ENCODE measurements around the gene GPR137B. TPM values are rescaled to one million over a fixed set of nuclear protein-coding genes. Genes with fewer than 3 reads are reported as not detected.

Gene GPR137B
- total and polyA plus RNA-seq, 2 of the 8 experiments (the other 6 are each of a cell fraction or from before 2014, with no cell fraction given) = 6.9 to 7.7 TPM

- Histone ChIP-seq H3K79me1 (ENCODE audit: low read depth, low read length) (no peaks in the 10 kb centered on the region), H2BK5ac (ENCODE audit: low read depth, low read length) (no peak overlapping the region), H4K8ac (ENCODE audit: extremely low read depth, insufficient read depth, low read length) (no peak overlapping the region), H3K9me3 (ENCODE audit: insufficient read depth in 2 of 2, low read depth in 1 of 2, low read length in 1 of 2) (peaks cover 3% of the 10 kb centered on the region in 2 experiments; a peak in 1 of 4 replicates), H3K9ac (replicated peaks in 1 of 4; ENCODE audit: extremely low read depth in 1 of 4, low read depth in 3 of 4, low read length in 3 of 4) (no peak overlapping the region), H4K20me1 (replicated peaks in 1 of 2; ENCODE audit: control insufficient read depth in 1 of 2, insufficient read depth in 2 of 2, low read length in 2 of 2) (no peaks in the 10 kb centered on the region), H3K23me2 (ENCODE audit: low read depth, low read length) (no peaks in the 10 kb centered on the region), H3K4me1 (replicated peaks in 1 of 4; ENCODE audit: control insufficient read depth in 3 of 4, insufficient read depth in 4 of 4, low read length in 3 of 4) (no peaks in the 10 kb centered on the region), H3K4me3 (ENCODE audit: extremely low read depth in 1 of 4, insufficient read depth in 2 of 4, low read depth in 3 of 4, low read length in 4 of 4) (no peak overlapping the region), H4K5ac (ENCODE audit: insufficient read length, low read depth, low read length) (no peak overlapping the region), H3K79me2 (ENCODE audit: control insufficient read depth in 1 of 2, insufficient read depth in 2 of 2, low read length in 2 of 2) (no peaks in the 10 kb centered on the region), H4K91ac (replicated peaks; ENCODE audit: insufficient read length, low read length) (no peak overlapping the region), H2AK5ac (ENCODE audit: low read depth, low read length) (no peak overlapping the region), H3K14ac (ENCODE audit: insufficient read length) (no peak overlapping the region), H3K27ac (ENCODE audit: low read depth, low read length) (no peak overlapping the region), H2AFZ (ENCODE audit: low read length) (no peak overlapping the region), H3K56ac (replicated peaks; ENCODE audit: insufficient read length, low read depth, low read length) (no peak overlapping the region), H3K4ac (replicated peaks; ENCODE audit: insufficient read length, low read depth, low read length) (no peak overlapping the region), H3K23ac (ENCODE audit: insufficient read length) (no peak overlapping the region), H2BK120ac (replicated peaks; ENCODE audit: low read depth, low read length) (no peak overlapping the region), H2BK12ac (ENCODE audit: low read depth, low read length) (no peak overlapping the region), H3K36me3 (ENCODE audit: control insufficient read depth in 2 of 4, insufficient read depth in 4 of 4, low read length in 3 of 4) (peaks cover 0 to 2% (median 0%) of the 10 kb centered on the region in 4 experiments; a peak in 1 of 8 replicates), H3K18ac (ENCODE audit: extremely low read depth, low read length) (no peak overlapping the region), H3K4me2 (ENCODE audit: insufficient read depth in 1 of 2, low read depth in 2 of 2, low read length in 2 of 2) (no peak overlapping the region), H3K27me3 (replicated peaks in 1 of 4; ENCODE audit: control insufficient read depth in 3 of 4, extremely low read depth in 1 of 4, insufficient read depth in 3 of 4, low read length in 3 of 4) (no peaks in the 10 kb centered on the region; a peak in 1 of 7 replicates), H2BK20ac (ENCODE audit: low read length) (no peak overlapping the region), H2BK15ac (ENCODE audit: low read length) (no peak overlapping the region)
- no peak for FAIRE-seq
- no peak for DNase-seq (ENCODE audit: low read depth in 1 of 2, low spot score in 2 of 2)
- TF ChIP-seq RBBP5 (IDR thresholded peaks at IDR 0.05; ENCODE audit: borderline replicate concordance, low read depth, low read length) (no peak), SP4 (IDR thresholded peaks at IDR 0.05; ENCODE audit: low read length) (no peak), CTBP2 (IDR thresholded peaks at IDR 0.05; ENCODE audit: borderline replicate concordance, insufficient read depth, insufficient read length, low read length) (no peak), TAF7 (optimal IDR thresholded peaks at IDR 0.05; ENCODE audit: borderline replicate concordance, low read depth, low read length) (no peak), CBX5 (IDR thresholded peaks at IDR 0.05; ENCODE audit: low read depth, low read length) (no peak), SUZ12 (IDR thresholded peaks at IDR 0.05; ENCODE audit: low read length) (no peak), ASH2L (IDR thresholded peaks at IDR 0.05; ENCODE audit: low read length) (no peak), FOSL1 (IDR thresholded peaks at IDR 0.05; ENCODE audit: insufficient read depth, low read depth, low read length) (no peak), CREB1 (IDR thresholded peaks at IDR 0.05) (no peak), NANOG (IDR thresholded peaks at IDR 0.05; ENCODE audit: insufficient read depth, low read depth, low read length, poor library complexity, severe bottlenecking) (no peak), TBP (IDR thresholded peaks at IDR 0.05; ENCODE audit: low read depth, low read length) (no peak), BCL11A (IDR thresholded peaks at IDR 0.05; ENCODE audit: low read depth in 2 of 2, low read length in 2 of 2) (no peak), KDM1A (IDR thresholded peaks at IDR 0.05; ENCODE audit: borderline replicate concordance, low read length) (no peak), YY1 (IDR thresholded peaks at IDR 0.05; ENCODE audit: low read depth, low read length) (no peak)
- WGBS, 2 experiments (ENCODE audit: extremely low coverage in 1 of 2, insufficient coverage in 1 of 2, insufficient read length in 1 of 2, insufficient replicate concordance in 2 of 2, low coverage in 1 of 2, low lambda C conversion rate in 2 of 2, missing lambda C conversion rate in 1 of 2) = 73% methylated on average over 4 of the region's 4 CpGs; no CpG with 5 or more reads in 1 of the 2 experiments
- ChIA-PET POLR2A (ENCODE audit: partially characterized antibody) (no interaction called here), CTCF (ENCODE audit: partially characterized antibody) (interaction anchor here (1.0 kb wide), 1 partner anchor 26 kb away, joined by 3 read pairs; no protein-coding TSS in a partner anchor)
These were observed 115.8 kb downstream of the GPR137B start for GRCh38 chr1:236258114-236258622.
